ENCODE data around the gene KATNAL2.
A peak's percentile ranks its signal among the peaks of the same experiment; 100 is the strongest.

The KATNAL2 gene

DNA sequence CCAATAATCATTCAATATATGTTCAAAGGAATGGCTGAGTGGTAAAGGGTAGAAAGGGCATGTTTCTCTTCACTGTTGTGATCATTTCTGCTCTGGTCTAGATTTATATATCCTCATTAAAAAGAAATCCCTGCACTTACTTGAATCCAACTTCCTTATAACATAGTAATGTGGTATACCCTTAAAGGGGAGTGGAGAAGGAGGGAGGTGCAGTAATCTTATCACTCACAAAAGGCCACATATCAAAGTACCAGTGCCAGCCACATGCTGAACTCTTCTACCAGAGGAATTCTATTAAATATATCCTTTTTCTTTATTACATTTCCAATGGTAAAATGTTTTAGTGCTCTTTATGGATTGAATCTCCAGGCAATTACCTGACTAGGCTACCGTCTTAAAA, 3.3 kb downstream of the KATNAL2 start:
- H3K4me3 ChIP-seq (ENCODE audit: control insufficient read depth, low read depth, low read length): no peak overlapping the region
- no peak for DNase-seq (ENCODE audit: low read depth)

DNA sequence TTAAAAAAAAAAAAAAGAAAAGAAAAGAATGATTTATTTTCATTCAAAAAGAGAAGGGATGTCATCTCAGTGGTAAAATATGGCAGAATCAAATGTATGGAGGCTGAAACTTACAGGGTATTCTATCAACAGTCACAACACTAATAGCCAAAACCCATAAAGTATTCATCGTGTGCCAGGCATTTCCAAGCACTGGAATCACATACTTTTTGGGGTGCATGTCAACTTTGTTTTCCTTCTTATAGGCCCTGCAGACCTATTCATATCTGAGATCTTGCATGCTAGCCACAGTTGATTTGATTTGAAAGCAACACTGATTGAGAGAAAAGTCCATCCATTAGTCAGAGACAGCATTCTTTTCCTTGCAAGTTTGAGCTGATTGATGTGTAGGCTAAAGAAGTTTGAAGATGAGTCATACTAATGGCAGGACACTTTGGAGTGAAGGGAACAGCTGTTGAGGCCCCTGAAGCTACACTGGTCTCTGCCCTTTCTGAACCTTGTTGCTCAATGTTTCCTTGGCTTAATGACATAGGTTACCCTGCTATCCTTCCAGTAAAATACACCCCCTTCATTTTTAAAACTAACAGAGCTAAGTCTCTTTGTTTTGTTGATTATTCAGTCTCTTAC, 22.0 kb downstream of the KATNAL2 start:
- no peak for DNase-seq (ENCODE audit: low read depth)
- TF ChIP-seq, protein P1, sequence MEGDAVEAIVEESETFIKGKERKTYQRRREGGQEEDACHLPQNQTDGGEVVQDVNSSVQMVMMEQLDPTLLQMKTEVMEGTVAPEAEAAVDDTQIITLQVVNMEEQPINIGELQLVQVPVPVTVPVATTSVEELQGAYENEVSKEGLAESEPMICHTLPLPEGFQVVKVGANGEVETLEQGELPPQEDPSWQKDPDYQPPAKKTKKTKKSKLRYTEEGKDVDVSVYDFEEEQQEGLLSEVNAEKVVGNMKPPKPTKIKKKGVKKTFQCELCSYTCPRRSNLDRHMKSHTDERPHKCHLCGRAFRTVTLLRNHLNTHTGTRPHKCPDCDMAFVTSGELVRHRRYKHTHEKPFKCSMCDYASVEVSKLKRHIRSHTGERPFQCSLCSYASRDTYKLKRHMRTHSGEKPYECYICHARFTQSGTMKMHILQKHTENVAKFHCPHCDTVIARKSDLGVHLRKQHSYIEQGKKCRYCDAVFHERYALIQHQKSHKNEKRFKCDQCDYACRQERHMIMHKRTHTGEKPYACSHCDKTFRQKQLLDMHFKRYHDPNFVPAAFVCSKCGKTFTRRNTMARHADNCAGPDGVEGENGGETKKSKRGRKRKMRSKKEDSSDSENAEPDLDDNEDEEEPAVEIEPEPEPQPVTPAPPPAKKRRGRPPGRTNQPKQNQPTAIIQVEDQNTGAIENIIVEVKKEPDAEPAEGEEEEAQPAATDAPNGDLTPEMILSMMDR (IDR thresholded peaks at IDR 0.05; ENCODE audit: control insufficient read depth, insufficient read depth, low read depth, low read length, missing control alignments): no peak
- H3K4me3 ChIP-seq (ENCODE audit: control insufficient read depth, low read depth, low read length): no peak overlapping the region

More for the DNA sequence above, 3.3 kb downstream of the KATNAL2 start:
- TF ChIP-seq, protein P1 (IDR thresholded peaks at IDR 0.05; ENCODE audit: control insufficient read depth, insufficient read depth, low read depth, low read length, missing control alignments): no peak

GRCh38 chr18:46939998-46940571, 22.7 kb downstream of the KATNAL2 start:
- DNase-seq (ENCODE audit: low read depth): no peak
- H3K4me3 ChIP-seq (ENCODE audit: control insufficient read depth, low read depth, low read length): no peak overlapping the region
- TF ChIP-seq, protein P1 (IDR thresholded peaks at IDR 0.05; ENCODE audit: control insufficient read depth, insufficient read depth, low read depth, low read length, missing control alignments): no peak

GRCh38 chr18:46942646-46943045, 25.2 kb downstream of the KATNAL2 start:
- DNase-seq (ENCODE audit: low read depth): no peak
- H3K4me3 ChIP-seq (ENCODE audit: control insufficient read depth, low read depth, low read length): no peak overlapping the region
- TF ChIP-seq, protein P1 (IDR thresholded peaks at IDR 0.05; ENCODE audit: control insufficient read depth, insufficient read depth, low read depth, low read length, missing control alignments): no peak

DNA sequence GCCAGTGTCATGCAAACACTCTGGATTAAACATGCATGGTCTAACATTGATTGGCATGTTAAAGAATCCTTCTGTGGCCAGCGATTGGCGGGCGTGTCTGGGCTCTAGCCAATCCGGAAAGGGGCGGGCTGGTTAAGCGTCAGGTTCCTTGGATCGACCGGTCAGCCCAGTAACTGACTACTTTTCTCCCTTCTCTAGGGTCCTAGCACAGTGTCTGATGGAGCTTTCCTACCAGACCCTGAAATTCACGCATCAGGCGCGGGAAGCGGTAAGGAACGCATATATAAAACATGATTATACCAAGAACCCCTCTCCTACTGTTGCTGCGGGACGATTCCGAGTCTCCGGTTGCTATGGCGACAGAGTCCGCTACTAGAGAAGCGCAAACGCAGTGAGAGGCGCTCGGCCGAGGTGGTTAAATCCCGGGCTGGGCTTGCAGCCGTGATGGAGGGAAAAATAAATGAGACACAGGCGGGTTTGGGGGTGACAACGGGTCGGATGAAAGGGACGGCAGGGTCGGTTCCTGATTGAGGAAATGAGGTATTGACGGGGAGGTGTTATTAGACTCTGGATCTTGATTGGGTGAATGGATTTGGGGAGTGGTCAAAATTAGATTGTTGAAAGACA, 29.4 kb downstream of the KATNAL2 start:
- H3K4me3 ChIP-seq (ENCODE audit: control insufficient read depth, low read depth, low read length): peak overlapping the region; percentile 64
- DNase-seq (ENCODE audit: low read depth): no peak
- TF ChIP-seq, protein P1 (IDR thresholded peaks at IDR 0.05; ENCODE audit: control insufficient read depth, insufficient read depth, low read depth, low read length, missing control alignments): no peak

DNA sequence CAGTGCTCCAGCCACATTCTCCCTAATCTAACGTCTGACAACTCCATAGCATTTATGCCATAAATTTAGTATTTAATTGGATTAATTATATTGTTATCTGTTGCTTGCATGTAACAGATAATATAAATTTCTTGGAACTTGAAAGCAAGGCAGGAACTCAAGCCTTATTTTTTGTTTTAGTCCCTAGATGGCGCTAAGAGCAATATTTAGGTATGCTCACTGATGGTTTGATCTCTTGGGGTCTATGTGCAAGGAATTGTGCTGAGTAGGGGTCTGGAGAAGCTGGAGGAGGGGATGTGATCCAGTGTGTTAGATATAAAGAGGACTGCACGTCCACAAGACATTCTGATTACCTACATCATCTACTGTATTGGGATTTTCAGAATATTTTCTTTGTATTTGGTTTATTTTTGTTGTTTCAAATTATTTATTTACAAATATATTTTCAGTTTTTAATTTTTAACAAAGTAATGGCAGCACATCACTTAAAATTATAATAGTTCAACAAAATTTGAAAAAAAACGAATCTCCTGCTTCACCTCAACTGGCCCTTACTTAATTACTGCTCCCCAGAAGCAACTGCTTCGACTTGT, 32.8 kb downstream of the KATNAL2 start:
- DNase-seq (ENCODE audit: low read depth): no peak
- TF ChIP-seq, protein P1 (IDR thresholded peaks at IDR 0.05; ENCODE audit: control insufficient read depth, insufficient read depth, low read depth, low read length, missing control alignments): peak; percentile 41
- no peak overlapping the region for H3K4me3 ChIP-seq (ENCODE audit: control insufficient read depth, low read depth, low read length)
